Measurements from ENCODE around the gene SHH. TPM values are rescaled to one million over a fixed set of nuclear protein-coding genes. Genes with fewer than 3 reads are reported as not detected.

Gene SHH
- total RNA-seq, 1 experiment from 2014 or later, result not detected

DNA sequence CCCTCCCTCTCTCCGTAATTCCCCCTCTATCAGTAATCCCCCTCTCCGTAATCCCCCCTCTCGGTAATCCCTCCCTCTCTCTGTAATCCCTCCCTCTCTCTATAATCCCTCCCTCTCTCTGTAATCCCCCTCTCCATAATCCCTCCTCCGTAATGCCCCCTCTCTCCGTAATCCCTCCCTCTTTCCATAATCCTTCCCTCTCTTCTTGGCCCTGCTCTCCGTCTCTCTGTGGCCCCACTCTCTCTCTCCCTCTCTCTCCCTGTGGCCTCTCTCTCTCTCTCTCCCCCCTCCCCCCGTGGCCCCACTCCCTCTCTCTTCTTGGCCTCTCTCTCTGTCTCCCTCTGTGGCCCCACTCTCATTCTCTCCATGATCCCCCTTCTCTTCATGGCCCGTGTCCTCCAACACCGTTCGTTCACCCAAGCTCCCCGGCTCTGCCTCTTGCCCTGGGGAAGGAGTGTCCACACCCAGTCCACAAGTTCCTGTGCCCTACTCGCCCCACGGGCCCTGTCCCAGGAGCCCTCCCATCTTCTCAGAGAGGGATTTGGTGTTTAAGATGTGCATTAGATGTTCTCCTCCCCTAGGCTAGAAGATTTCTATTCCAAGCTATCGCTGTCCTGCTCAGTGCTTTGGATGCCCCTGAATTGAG is 19.8 kb downstream of the SHH start:
- DNase-seq (ENCODE audit: low read depth), result no peak

DNA sequence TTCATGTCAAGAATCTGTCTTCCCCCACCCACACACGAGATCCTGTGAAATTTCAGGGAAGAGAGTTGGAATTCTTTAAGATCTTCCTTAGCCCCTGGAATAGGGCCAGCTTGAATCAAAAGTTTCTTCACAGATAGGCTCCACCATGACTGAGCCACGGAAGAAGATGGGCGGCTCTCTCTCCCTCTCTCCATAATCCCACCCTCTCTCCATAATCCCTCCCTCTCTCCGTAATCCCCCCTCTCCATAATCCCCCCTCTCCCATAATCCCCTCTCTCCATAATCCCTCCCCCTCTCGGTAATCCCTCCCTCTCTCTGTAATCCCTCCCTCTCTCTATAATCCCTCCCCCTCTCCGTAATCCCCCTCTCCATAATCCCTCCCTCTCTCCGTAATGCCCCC is 20.4 kb downstream of the SHH start:
- DNase-seq (ENCODE audit: low read depth), result peak; percentile 17

DNA sequence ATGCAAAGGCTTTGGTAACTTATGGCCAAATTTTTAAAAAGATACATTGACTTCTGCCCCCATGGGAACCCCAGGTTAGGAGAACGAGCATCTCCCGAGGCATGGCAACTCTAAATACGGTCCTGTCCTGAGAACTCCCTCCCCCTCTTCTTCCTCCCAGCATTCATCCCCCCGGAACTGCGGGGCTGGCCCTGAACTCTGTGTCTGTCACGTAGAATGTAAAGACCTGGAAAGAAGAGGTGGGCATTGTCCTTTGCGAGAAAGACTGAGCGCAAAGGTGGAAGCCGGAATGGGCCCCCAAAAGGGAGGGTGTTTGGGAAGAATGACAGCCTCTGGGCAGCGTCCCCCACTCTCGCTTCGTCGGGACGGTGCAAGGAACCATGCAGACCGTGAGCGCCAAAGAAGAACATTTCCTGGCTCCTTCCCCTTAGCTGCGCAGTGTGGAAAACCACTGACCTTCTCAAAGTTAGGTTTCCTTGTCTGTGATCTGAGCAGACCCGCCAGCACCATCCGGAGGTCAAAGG is 21.0 kb downstream of the SHH start:
- no peak for DNase-seq (ENCODE audit: low read depth)

DNA sequence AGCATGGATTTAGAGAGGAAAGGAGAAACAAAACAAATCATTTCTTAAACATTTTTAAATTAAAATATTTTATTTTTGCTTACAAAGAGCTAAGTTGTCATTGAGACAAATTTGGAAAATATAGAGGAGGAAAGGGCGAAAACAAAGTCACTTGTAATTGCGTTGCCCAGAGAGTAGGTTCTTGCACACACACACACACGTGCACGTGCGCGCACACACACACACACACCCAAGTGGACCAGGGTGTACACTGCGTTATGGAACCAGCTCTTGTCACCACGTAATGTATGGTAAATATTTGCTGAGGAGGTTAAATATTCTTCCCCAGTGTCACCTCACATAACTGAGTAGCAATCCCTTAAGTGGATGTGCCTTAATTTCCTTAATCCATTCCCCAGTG is 21.6 kb downstream of the SHH start:
- no peak for DNase-seq (ENCODE audit: low read depth)

DNA sequence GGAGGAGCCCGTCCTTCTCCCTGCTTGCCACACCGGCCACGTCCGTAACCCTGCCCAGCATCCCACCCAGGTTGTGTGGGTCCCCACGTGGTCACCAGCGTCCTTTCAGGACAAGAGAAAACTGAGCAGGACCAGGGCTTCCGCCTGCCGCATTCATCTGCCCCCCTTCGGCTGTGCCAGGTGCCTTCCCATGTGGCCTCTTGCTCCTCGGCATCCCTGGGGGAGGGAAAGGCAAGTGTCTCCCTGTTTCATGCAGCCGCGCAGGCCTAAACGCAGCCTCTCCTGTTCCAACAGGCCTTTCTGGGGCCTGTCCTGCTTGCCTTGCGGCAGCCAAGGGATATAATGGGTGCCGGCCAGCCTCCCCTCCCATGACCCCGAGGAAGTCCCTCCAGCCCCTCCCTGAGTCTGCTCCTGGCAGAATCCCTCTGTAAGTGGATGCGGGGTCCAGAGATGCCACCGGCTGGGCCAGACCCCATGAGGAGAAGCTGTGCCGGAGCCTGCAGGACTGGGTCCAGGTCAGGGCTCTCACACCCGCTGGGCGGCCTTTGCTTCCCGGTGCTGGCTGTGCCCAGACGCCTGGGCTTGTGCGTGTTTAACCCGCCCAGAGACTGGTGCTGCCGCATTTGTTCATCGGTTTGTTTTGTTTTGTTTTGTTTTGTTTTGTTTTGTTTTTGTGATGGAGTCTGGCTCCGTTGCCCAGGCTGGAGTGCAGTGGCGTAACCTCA is 23.1 kb downstream of the SHH start:
- no peak for DNase-seq (ENCODE audit: low read depth)

DNA sequence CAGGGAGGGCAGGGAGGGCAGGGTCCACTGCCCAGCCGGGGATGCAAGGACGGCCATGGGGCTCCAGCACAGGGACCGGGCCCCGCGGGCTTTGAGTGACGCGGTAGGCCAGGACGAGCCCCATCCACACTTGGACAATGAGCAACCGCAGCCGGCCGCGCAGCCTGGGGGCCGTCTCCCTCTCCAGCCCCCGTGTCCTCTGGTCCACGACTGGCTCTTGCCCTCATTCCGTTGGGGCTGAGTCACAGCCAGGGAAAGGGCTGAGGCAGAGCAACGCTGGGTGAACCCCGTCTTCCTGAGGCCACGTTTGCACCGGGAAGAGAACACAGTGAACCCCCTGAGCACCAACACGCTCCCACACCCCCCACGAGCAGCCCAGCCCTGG is 23.7 kb downstream of the SHH start:
- DNase-seq (ENCODE audit: low read depth), result no peak

DNA sequence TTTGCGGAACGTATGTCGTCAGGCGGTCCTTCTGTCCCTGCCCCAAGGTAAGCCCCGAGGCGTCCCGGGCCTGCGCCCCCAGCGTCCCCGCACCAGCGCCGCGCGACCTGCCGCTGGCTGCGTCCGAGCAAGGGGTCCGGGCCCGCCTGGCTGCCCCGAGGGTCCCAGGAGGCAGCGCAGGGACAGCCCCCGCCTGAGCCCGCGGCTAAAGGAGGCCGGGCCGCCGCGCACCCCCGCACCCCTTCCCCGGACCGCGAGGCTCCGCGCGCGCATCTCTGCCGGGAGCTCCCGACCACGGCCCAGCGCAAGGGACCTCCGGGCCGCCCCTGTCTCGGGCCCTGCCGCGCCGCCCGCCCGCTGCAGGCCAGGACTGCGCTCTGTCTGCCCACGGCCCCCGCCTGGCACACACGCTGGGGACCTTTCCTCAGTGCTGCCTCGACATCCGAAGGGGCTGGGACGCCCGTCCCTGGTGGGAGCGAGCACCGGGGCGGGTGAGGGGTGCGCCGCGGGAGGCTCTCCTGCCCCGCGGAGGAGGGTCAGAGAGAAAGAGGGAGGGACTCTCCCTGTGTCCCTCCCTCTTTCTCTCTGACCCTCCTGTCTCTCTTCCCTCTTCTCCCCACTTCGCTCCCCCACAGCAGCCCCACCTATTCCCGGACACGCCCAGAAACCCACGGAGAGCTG is 25.0 kb downstream of the SHH start:
- no peak for DNase-seq (ENCODE audit: low read depth)

DNA sequence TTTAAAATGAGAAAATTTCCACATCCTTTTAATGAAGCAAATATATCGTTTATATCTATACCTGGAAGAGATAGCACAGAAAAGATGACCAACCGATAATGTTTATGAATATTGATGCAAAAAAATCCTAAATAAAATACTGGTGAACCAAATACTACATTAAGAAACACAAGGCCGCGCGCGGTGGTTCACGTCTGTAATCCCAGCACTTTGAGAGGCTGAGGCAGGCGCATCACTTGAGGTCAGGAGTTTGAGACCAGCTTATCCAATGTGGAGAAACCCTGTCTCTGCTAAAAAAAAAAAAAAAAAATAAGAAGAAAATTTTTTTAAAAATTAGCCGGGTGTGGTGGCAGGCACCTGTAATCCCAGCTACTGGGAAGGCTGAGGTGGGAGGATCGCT is 25.8 kb downstream of the SHH start:
- DNase-seq (ENCODE audit: low read depth), result no peak

DNA sequence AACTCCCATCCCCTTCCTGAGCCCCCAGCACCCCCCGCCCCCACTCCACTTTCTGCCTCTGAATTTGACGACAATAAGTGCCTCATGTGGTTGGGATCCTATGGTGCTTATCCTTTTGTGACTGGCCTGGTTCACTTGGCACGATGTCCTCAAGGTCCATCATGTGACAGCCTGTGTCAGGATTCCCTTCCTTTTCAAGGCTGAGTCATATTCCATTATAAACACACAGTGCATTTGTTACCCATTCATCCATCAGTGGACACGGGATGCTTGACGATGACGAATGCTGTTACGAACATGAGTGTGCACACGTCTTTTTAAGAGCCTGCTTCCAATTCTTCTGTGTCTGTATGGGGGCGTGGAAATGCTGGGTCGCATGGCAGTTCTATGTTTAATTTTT is 26.7 kb downstream of the SHH start:
- DNase-seq (ENCODE audit: low read depth), result peak; percentile 14

DNA sequence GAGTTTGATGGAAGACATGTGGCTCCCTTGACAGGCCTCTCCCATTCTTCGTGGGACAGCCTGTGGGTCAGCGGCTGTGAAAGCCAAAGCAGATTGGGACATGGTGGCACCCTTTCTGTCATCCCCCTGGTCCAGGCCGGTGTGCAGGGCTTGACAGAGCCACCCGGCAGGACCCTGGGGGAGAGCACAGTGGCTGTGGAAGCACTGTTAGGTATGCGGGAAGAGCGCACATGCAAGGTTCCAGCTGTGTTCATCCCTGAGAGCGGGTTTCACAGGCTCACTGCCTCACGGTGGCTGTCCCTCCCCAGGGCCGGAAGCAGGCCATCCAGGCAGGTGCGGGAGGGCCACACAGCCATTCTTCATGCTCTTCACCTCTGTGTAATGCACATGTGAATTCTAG is 29.8 kb downstream of the SHH start:
- DNase-seq (ENCODE audit: low read depth), result no peak

DNA sequence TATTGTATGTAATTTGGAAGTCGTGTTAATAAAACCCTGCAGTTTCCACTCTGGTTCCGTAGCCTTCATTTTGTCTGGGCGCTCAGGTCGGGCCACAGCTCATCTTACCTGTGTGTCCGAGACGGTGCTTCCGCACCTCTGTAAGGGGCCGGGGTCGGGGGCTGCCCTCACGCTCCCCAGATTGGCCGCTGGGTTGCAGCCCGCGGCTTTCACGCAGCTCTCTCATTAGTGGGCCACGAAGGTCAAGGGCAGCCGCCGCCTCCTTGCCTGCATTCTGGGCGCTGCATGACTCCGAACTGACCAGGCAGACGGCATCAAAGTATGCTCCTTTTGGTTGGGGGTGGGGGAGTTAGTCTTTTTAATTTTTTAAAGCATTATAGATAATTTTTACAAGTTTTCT is 30.8 kb downstream of the SHH start:
- no peak for DNase-seq (ENCODE audit: low read depth)

DNA sequence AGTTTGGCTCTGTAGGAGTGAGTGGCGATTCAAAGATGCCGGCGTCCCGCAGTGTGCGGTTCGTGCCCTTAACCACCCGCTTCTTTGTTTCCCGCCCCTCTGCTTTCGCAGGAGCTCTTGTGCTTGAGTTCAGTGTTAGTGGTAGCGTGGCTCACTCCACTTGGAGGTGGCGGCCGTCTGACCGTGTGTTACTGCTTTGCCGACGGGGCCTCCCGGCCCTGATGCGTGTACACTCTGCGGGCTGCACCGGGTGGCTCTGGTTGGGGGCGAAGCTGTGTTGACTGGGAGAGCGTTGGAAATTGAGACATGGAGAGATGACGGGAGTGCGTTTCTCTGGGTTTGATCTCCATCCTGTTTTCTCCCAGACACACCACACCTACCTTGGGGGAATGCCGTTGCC is 31.4 kb downstream of the SHH start:
- no peak for DNase-seq (ENCODE audit: low read depth)

DNA sequence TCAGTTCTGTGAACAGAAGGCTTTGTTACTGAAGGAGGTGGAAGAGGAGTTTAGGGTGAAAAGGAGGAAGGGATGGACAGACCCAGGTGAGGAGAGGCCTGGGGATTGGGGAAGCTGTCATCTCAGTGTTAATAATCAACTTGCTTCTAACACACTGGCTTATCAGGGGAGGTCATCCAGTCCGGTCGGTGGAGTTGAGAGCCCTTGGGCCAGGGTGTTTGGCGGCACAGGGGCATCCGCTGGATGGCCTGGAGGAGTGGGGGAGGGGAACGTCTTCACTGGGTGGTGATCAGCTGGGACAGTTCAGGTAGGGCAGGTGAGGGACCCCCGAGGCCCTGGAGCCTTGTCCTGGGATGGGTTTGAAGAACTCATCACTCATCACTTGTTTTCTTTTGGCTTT is 33.9 kb downstream of the SHH start:
- no peak for DNase-seq (ENCODE audit: low read depth)

DNA sequence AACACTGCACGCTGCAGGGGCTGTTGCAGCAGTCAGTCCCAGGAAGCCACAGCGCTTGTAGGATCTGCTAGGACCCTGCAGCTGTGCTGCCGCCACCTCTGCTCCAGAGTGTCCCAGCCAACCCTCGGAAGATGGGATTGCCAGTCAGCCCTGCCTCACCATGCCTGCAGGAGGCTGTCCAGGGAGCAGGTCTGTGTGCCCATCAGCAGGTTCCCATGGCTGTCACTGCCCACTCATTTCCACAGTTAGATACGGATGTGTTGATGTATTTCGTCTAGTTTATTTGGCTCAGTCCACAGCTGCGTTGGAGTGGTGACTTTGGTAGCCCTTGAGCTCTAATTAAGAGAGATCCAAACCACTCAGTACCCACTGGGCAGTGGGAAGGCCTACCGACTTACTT is 35.7 kb downstream of the SHH start:
- DNase-seq (ENCODE audit: low read depth), result no peak

DNA sequence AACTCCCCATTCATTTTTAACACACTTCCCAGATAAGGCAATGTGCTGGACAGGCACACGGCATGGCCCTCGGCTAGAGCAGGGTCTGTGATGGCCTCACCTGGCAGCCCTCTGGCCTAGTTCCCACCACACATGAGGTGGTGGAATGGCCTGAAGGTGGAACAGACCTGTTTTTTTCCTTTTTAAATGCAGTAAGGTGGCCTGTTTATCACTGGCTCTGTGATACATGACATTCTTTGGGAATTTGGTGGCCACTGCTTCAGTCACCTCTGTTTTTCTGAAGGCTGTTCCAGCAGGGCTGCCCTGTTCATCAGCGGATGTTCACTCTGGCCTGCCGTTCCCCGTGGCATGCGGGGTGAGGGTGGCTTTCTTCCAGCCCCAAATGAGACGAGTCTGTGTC is 36.6 kb downstream of the SHH start:
- DNase-seq (ENCODE audit: low read depth), result no peak

DNA sequence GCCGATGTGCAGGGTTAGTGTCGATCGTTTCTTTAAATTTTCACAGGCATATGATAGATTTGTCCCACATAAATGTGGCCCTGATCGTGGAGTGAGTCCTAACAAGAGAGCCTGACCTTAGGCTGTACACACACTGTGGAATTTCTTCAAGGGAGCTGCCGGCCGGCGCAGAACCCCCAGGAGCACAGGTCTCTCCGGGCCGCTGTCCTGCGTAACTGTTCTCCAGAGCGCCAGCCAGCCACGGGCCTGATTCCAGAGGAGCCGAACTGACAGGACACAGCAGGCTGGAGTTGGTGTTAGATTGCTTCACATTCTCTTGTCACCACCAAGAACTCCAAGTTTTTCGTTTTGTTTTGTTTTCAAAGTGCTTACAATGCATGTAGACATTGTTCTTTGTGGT is 37.3 kb downstream of the SHH start:
- no peak for DNase-seq (ENCODE audit: low read depth)

DNA sequence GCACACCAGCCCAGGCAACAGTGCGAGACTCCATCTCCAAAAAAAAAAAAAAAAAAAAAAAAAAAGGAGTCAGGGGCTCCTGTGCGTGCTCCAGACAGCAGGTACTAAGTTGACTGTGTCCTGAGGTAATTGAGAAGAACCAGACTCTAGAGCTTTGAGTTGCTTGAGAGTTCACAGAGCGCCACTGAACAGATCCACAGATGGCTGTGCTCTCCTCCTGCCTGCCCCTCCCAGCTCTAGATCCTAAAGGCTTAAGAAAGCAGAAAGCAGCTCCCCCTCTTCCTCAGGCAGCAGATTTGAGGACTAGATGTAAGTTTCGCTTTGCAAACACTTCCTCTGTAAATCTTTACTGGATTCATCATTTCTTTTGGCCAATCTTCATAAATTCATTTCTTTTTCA is 38.7 kb downstream of the SHH start:
- no peak for DNase-seq (ENCODE audit: low read depth)

DNA sequence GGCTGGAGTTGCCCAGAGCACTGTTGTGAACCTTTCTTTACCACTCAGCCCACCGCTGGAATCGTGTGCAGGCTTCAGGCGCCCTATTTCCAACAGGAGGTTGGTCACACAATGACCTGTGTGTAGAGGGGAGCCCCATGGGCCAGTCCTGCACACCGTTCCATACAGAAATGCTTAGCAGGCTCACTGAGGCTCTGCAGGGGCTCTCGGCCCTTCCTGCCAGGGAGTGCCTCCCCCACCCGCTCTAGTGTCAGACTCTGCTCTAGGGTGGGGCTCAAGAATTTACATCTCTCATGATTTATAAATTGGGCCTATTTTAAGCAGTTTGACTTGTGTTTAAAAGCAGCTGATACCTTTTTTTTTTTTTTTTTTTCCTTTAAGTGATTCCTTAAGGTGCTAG is 42.0 kb downstream of the SHH start:
- DNase-seq (ENCODE audit: low read depth), result no peak

DNA sequence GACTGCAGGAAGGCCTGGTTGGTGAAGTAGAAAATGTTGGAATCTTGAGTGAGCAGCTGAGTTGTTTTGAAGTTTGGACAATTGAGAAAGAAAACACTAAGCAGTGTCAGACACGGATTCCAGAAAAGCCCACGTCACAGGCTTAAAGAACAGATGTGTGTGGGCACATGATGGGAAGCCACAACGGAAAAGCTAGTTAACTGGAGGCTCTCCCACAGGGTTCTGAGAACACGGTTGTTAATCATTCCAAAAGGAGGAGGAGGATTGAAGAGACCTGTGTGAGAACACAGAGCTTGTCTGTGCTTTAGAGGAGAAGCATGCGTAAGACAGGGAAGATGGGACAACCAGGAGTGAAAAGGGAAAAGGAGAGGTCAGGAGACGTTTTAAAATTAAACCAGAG is 42.6 kb downstream of the SHH start:
- no peak for DNase-seq (ENCODE audit: low read depth)

DNA sequence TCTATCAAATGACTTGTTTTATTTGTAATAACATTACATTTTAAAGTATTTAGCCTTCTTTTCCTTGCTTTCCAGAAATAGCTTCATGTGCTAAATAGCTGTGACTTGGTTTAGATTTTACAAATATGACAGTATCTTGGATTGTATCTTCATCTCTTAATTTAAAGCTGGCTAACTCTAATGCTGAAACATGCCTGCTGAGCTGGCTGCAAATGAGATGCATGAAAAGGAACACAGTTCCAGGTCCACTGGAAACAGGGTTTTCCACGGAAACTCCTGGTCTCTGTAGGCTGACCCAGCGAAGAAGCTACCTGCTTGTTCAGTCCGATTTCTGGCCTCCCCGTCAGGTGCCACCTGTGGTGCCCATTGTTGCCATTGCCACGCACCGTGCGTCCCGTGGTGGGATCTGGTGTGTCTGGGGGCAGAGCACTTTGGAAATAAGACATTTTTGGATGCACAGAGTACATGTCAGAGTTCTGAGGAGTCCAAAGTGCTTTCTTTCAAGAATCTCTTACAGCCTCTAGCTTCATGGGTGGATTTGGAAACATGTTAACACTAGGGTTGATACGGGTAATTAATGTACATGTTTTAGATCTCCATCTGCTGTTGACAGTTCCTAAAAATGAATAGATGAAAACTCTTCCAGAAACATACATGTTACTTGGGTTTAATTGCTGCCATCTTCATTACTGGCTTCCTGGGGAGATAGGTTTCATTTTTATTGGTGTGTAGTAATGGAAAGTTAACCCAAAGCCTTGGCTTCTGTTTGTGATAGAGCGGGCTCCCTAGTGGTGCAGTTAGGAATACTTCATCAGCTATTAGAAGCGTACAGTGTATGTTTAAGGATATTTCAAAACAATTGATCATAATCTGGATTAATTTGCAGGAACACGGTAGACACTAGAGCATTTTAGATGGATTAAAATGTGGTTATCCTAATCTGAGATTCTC is 45.0 kb downstream of the SHH start:
- DNase-seq (ENCODE audit: low read depth), result no peak

DNA sequence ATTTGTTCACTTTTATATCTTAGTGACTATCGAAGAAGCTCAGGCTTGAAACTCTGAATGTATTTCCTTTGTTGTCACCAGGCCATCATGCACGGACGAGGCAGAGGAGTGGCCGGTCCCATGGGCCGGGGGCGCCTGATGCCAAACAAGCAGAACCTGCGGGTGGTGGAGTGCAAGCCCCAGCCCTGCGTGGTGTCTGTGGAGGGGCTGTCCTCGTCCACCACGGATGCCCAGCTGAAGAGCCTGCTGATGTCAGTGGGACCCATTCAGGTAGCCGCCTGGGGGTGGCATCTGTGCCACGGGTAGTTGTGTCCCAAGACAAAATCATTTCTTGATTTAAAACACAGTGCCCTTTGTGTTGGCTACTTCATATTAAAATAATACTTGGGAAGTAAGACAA is 45.9 kb downstream of the SHH start:
- DNase-seq (ENCODE audit: low read depth), result no peak

DNA sequence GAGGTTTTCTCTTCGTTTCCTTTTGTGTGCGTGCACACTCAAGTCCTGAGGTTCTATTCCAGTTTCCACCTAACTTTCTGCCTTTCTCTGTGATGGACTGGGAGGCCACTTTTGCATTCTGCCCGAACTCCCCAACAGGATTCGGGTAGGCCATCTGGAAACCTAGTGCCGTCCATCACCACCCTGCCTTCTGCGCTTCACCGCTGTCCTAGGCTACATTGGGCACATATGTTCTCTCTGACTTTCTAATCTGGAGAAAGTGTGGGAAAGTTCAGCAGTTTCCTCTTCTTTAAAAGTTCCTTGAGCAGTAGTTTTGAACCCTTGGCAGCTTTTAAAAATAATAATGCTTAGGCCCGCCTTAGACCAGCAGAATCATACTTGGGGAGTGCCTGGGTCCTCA is 46.8 kb downstream of the SHH start:
- no peak for DNase-seq (ENCODE audit: low read depth)
